ENCODE measurements around the gene AMDHD2.

AMDHD2 gene

DNA sequence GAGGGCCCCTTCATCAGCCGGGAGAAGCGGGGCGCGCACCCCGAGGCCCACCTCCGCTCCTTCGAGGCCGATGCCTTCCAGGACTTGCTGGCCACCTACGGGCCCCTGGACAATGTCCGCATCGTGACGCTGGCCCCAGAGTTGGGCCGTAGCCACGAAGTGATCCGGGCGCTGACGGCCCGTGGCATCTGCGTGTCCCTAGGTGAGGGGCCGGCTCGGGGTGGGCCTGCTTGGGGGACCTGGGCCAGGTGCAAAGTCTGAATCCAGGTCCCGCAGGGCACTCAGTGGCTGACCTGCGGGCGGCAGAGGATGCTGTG is 7.6 kb downstream of the AMDHD2 start:
- Histone ChIP-seq H3K36me3 (peaks cover 6 to 71% (median 37%) of the 10 kb centered on the region in 3 donors), H3K27ac (no peak overlapping the region)
- no peak for DNase-seq

GRCh38 chr16:2528161-2529060 is 8.2 kb downstream of the AMDHD2 start:
- no peak for DNase-seq
- H3K27me3 ChIP-seq: no peaks in the 10 kb centered on the region
- peaks cover 6 to 64% (median 35%) of the 10 kb centered on the region in 3 donors for H3K36me3 ChIP-seq
- H3K4me3 ChIP-seq: no peak overlapping the region
- intact Hi-C loops (cut with DNase I; ENCODE audit: low total_unique reads): no loop called here
- peaks cover 0 to 10% (median 7%) of the 10 kb centered on the region in 4 donors for H3K4me1 ChIP-seq
- H3K9me3 ChIP-seq: no peaks in the 10 kb centered on the region
- no peak overlapping the region for H3K27ac ChIP-seq
- TF ChIP-seq CTCF (IDR thresholded peaks at IDR 0.05): no peak

More for the DNA sequence above, 7.6 kb downstream of the AMDHD2 start:
- no peaks in the 10 kb centered on the region for H3K27me3 ChIP-seq
- TF ChIP-seq CTCF (IDR thresholded peaks at IDR 0.05): no peak
- intact Hi-C loops (cut with DNase I; ENCODE audit: low total_unique reads): no loop called here
- H3K4me3 ChIP-seq: no peak overlapping the region
- H3K4me1 ChIP-seq: peaks cover 0 to 8% (median 7%) of the 10 kb centered on the region in 4 donors
- H3K9me3 ChIP-seq: no peaks in the 10 kb centered on the region

- TF ChIP-seq CTCF (IDR thresholded peaks at IDR 0.05): no peak
- no peaks in the 10 kb centered on the region for H3K9me3 ChIP-seq
- DNase-seq: no peak
- H3K27ac ChIP-seq: no peak overlapping the region
- no peaks in the 10 kb centered on the region for H3K27me3 ChIP-seq
- intact Hi-C loops (cut with DNase I; ENCODE audit: low total_unique reads): no loop called here
- peaks cover 0 to 11% (median 7%) of the 10 kb centered on the region in 4 donors for H3K4me1 ChIP-seq
- peaks cover 6 to 55% (median 27%) of the 10 kb centered on the region in 3 donors for H3K36me3 ChIP-seq
- no peak overlapping the region for H3K4me3 ChIP-seq
Observed at GRCh38 chr16:2529061-2529931, 9.1 kb downstream of the AMDHD2 start.

GRCh38 chr16:2529961-2530628 is 9.9 kb downstream of the AMDHD2 start:
- Histone ChIP-seq H3K36me3 (peaks cover 6 to 47% (median 26%) of the 10 kb centered on the region in 3 donors), H3K27me3 (no peaks in the 10 kb centered on the region), H3K27ac (no peak overlapping the region), H3K9me3 (no peaks in the 10 kb centered on the region), H3K4me1 (peaks cover 0 to 11% (median 7%) of the 10 kb centered on the region in 4 donors), H3K4me3 (no peak overlapping the region)
- TF ChIP-seq CTCF (IDR thresholded peaks at IDR 0.05): no peak
- DNase-seq: no peak
- intact Hi-C loops (cut with DNase I; ENCODE audit: low total_unique reads): no loop called here

- no peak for TF ChIP-seq CTCF (IDR thresholded peaks at IDR 0.05)
Observed at GRCh38 chr16:2530629-2531318, 10.6 kb downstream of the AMDHD2 start.

More at GRCh38 chr16:2530629-2531318, 10.6 kb downstream of the AMDHD2 start:
- H3K4me1 ChIP-seq: peaks cover 0 to 11% (median 7%) of the 10 kb centered on the region in 4 donors
- H3K36me3 ChIP-seq: peaks cover 6 to 42% (median 26%) of the 10 kb centered on the region in 3 donors
- no peak for DNase-seq
- H3K27me3 ChIP-seq: no peaks in the 10 kb centered on the region
- H3K4me3 ChIP-seq: peak overlapping the region in 1 of 2 donors; percentile 84
- no peaks in the 10 kb centered on the region for H3K9me3 ChIP-seq
- intact Hi-C loops (cut with DNase I; ENCODE audit: low total_unique reads): no loop called here
- peak overlapping the region; percentile 98 to 99 for H3K27ac ChIP-seq
